Activated CD4-positive, alpha-beta T cell treated with anti-CD3 and anti-CD28 coated beads, Interleukin-2, amount 10 ng/mL, durations not matched to agents 7 days and 5 days (primary cell): ENCODE measurements around the gene B3GAT3. TPM values are rescaled to one million over a fixed set of nuclear protein-coding genes. Genes with fewer than 3 reads are reported as not detected.
A peak's percentile ranks its signal among the peaks of the same experiment; 100 is the strongest.

Experiments used
- CTCF ChIA-PET: fragments of 350-600 bp; sonication (Branson Sonifier 250); formaldehyde crosslinking; loops from one replicate; lab custom pipeline; 2021; ENCODE audit warnings: antibody characterized with exemption; lab: Charles Lee
- POLR2A ChIA-PET: fragments of 350-600 bp; sonication (Branson Sonifier 250); formaldehyde crosslinking; loops from one replicate; lab custom pipeline; 2021; ENCODE audit warnings: antibody characterized with exemption; lab: Charles Lee
- DNase-seq: peaks from one replicate; pipeline ENCODE4 v3.0.0-alpha.2; 2020
- H3K27ac Mint-ChIP-seq: one replicate; pipeline ENCODE4 v1.8.0; 2021; ENCODE audit warnings: mild to moderate bottlenecking, moderate library complexity, mixed read lengths
- H3K27me3 Mint-ChIP-seq: one replicate; pipeline ENCODE4 v1.8.0; 2021; ENCODE audit warnings: mixed read lengths
- H3K36me3 Mint-ChIP-seq: one replicate; pipeline ENCODE4 v1.8.0; 2021; ENCODE audit warnings: low read depth, mixed read lengths
- H3K4me1 Mint-ChIP-seq: one replicate; pipeline ENCODE4 v1.8.0; 2021; ENCODE audit warnings: mixed read lengths
- H3K4me3 Mint-ChIP-seq: one replicate; pipeline ENCODE4 v1.8.0; 2021; ENCODE audit warnings: mild to moderate bottlenecking, moderate library complexity, mixed read lengths
- H3K9me3 Mint-ChIP-seq: one replicate; pipeline ENCODE4 v1.8.0; 2021; ENCODE audit warnings: mixed read lengths
- total RNA-seq, 2 experiments: library from RNA; stranded (reverse); gene quantifications; one replicate each; pipeline ENCODE4 v1.2.3, GENCODE V29; 2021

The B3GAT3 gene
- total RNA-seq, 2 experiments from 2014 or later = 63.4 to 71.1 TPM

DNA sequence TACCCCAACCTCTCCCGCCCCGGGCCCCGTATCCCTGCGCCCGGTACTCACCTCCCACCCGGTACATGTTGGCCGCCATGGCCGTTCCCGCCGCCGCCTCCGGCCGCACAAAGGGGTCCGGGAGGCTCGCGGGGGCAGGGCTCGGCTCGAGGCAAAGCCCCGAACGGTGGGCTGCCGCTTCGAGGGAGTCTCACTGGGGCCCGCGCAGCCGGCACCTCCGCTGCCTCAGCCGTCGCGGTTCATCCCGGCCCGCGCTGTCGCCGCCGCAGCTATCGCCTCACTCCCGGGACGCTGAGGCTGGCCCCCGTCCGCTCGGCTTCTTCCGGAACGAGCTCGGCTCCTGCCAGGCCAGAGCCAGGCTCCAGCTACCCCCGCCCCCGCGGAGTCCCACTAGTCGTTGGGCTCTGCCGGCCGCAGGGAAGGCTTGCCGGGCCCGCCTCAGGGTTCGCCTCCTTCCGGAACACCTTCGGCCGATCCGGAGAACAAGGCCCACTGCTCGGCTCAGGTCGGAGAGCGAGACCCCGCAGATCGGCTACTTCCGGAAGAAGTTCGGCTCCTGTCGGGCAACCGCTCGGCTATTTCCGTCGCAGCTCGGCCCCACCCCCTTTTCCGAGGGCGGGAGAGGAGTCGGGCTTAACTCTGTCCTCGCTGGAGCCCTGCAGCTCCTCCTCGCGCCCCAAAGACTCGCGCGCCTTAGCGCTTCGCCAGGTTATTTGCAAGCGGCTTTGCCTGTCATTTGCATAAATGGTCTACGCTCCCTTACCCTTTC is 20.2 kb downstream of the B3GAT3 start, which contains the start of gene MTA2:
TSS of gene MTA2 (minus strand) at position 494 of the 769 bp plus-strand sequence. CDS start at position 79, 415 bp downstream.
- Mint-ChIP-seq H3K4me1 (peaks cover 56% of the 10 kb centered on the region), H3K27ac (peak within 1 kb of the TSS; percentile 95), H3K9me3 (no peaks in the 10 kb centered on the region), H3K4me3 (peak within 1 kb of the TSS; percentile 85), H3K27me3 (no peaks in the 10 kb centered on the region), H3K36me3 (peaks cover 72% of the 10 kb centered on the region)
- ChIA-PET POLR2A (interaction anchor here (0.5 to 1.9 kb wide), 9 partner anchors 10 to 280 kb away, joined by 3 to 18 read pairs (median 3); partner anchors contain the start of genes C11orf98, CSKMT, EEF1G and SLC3A2), CTCF (interaction anchor here (1.2 to 3.7 kb wide), 8 partner anchors 9 to 177 kb away, joined by 3 to 25 read pairs (median 5); partner anchors contain the start of genes C11orf98, CSKMT, GANAB and ROM1)
- peak; percentile 99 for DNase-seq

DNA sequence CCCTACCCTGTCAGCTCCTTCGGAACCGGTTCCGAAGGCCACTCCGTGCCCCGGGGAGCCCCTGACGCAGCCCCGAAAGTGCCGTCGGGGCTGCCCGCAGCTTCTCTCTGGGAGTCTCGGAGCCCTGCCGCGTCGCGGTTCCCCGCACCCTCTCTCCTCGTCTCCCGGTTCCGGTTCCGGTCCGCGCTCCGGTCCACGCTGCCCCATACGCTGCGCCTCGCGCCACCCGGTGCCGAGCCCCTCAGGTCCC is 20.7 kb downstream of the B3GAT3 start:
- Mint-ChIP-seq H3K4me1 (peaks cover 56% of the 10 kb centered on the region), H3K36me3 (peaks cover 74% of the 10 kb centered on the region), H3K27ac (peak overlapping the region; percentile 95), H3K9me3 (no peaks in the 10 kb centered on the region), H3K4me3 (peak overlapping the region; percentile 85), H3K27me3 (no peaks in the 10 kb centered on the region)
- DNase-seq = peak; percentile 52
- CTCF ChIA-PET = interaction anchor here (0.7 to 3.7 kb wide), 9 partner anchors 9 to 176 kb away, joined by 3 to 25 read pairs (median 4); partner anchors contain the start of genes C11orf98, CSKMT, GANAB and ROM1
- POLR2A ChIA-PET = interaction anchor here (0.9 to 1.9 kb wide), 3 partner anchors 9 to 64 kb away, joined by 3 to 18 read pairs (median 6); partner anchors contain the start of genes C11orf98, CSKMT, EEF1G and TUT1

DNA sequence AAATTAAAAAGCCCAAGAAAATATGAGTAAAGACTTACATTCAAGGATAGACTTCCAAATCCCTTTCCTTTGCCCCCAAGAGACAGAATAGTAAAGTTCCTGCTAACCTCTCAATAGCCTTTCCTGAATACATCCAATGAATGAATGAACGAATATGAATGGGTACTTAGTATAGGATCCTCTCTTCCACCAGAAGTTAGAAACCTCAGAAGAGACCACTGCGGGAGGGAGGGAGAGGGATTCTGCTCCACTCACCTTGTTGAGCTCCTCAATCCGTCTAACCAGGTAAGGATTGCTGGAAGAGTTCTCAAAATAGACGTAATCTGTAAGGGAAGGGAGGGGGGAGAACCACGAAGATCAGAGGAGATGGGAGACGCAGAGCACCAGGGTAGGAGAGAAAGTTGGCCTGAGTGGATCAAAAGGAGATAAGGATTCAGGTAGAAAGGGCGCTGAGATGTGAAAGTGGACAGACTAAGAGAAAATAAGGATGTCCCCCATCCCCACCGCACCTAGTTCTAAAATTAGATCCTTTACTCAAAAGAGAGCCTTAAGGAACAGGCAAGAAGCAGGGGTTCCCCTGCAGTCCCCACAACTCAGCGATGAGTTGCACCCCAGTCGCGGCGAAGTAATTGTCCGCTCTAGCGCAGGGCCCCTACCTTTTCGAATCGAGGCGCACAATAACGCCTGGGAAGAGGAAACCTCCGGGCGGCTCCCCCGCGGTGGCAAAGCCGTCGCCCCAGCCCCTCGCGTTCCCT is 21.2 kb downstream of the B3GAT3 start:
- Mint-ChIP-seq H3K36me3 (peaks cover 75% of the 10 kb centered on the region), H3K4me1 (peaks cover 57% of the 10 kb centered on the region), H3K27me3 (no peaks in the 10 kb centered on the region), H3K27ac (peak overlapping the region; percentile 95), H3K4me3 (peak overlapping the region; percentile 85), H3K9me3 (no peaks in the 10 kb centered on the region)
- ChIA-PET CTCF (interaction anchor here (0.7 to 3.7 kb wide), 8 partner anchors 8 to 176 kb away, joined by 3 to 25 read pairs (median 4); partner anchors contain the start of genes ROM1 and TUT1), POLR2A (interaction anchor here (0.6 to 1.9 kb wide), 2 partner anchors 9 to 71 kb away, joined by 3 to 18 read pairs; partner anchors contain the start of genes LBHD1, TUT1 and UQCC3)
- no peak for DNase-seq

GRCh38 chr11:62599901-62600300 is 21.9 kb downstream of the B3GAT3 start:
- DNase-seq = no peak
- Mint-ChIP-seq H3K36me3 (peaks cover 77% of the 10 kb centered on the region), H3K27me3 (no peaks in the 10 kb centered on the region), H3K27ac (peak overlapping the region; percentile 95), H3K4me1 (peaks cover 57% of the 10 kb centered on the region), H3K4me3 (peak overlapping the region; percentile 85), H3K9me3 (no peaks in the 10 kb centered on the region)
- CTCF ChIA-PET = interaction anchor here (0.8 to 3.7 kb wide), 12 partner anchors 8 to 175 kb away, joined by 3 to 25 read pairs (median 4); partner anchors contain the start of genes LRRN4CL and TUT1
- POLR2A ChIA-PET = interaction anchor here (0.6 to 1.3 kb wide), 4 partner anchors 9 to 254 kb away, joined by 3 to 7 read pairs (median 3); partner anchors contain the start of genes C11orf98, CSKMT, LBHD1 and TUT1

GRCh38 chr11:62599069-62599696 is 22.6 kb downstream of the B3GAT3 start:
- Mint-ChIP-seq H3K27me3 (no peaks in the 10 kb centered on the region), H3K36me3 (peaks cover 83% of the 10 kb centered on the region), H3K4me3 (peak overlapping the region; percentile 85), H3K4me1 (peaks cover 60% of the 10 kb centered on the region), H3K9me3 (no peaks in the 10 kb centered on the region), H3K27ac (peak overlapping the region; percentile 95)
- DNase-seq = peak; percentile 99
- POLR2A ChIA-PET = interaction anchor here (0.5 to 1.3 kb wide), 4 partner anchors 8 to 255 kb away, joined by 3 to 7 read pairs (median 4); partner anchors contain the start of genes C11orf98, CSKMT and TUT1
- CTCF ChIA-PET = interaction anchor here (0.8 to 3.7 kb wide), 11 partner anchors 9 to 175 kb away, joined by 3 to 25 read pairs (median 3); partner anchors contain the start of genes C11orf98, CSKMT and LRRN4CL

DNA sequence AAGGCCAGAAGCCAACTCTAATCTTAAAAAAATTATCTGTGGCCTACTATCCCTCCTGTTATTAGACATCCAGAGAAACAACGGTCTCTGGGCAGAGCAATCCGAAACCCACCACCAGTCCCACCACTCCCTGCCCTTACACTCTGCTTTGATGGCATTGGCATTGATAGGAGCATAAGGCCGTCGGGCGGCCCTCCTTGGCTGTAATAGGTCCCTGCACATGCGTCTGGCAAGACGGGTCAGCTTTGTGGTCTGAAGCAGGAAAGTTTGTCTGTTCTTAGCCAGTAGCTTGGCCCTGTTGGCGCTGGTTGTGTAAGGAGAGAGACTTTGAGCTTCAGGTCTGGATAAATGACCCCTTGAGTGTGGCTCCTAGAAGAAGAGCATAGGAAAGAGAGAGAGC is 26.7 kb downstream of the B3GAT3 start:
- peaks cover 74% of the 10 kb centered on the region for H3K4me1 Mint-ChIP-seq
- CTCF ChIA-PET = interaction anchor here (0.6 to 4.5 kb wide), 5 partner anchors 16 to 144 kb away, joined by 3 to 25 read pairs (median 3); partner anchors contain the start of gene AHNAK
- no peak for DNase-seq
- POLR2A ChIA-PET = no interaction called here
- H3K27me3 Mint-ChIP-seq = no peaks in the 10 kb centered on the region
- H3K4me3 Mint-ChIP-seq = no peak overlapping the region
- H3K36me3 Mint-ChIP-seq = peaks cover 73% of the 10 kb centered on the region
- peak overlapping the region; percentile 43 for H3K27ac Mint-ChIP-seq
- H3K9me3 Mint-ChIP-seq = no peaks in the 10 kb centered on the region

- peak overlapping the region; percentile 87 for H3K27ac Mint-ChIP-seq
- no peaks in the 10 kb centered on the region for H3K27me3 Mint-ChIP-seq
These were observed 28.2 kb downstream of the B3GAT3 start for GRCh38 chr11:62593434-62594044.

DNA sequence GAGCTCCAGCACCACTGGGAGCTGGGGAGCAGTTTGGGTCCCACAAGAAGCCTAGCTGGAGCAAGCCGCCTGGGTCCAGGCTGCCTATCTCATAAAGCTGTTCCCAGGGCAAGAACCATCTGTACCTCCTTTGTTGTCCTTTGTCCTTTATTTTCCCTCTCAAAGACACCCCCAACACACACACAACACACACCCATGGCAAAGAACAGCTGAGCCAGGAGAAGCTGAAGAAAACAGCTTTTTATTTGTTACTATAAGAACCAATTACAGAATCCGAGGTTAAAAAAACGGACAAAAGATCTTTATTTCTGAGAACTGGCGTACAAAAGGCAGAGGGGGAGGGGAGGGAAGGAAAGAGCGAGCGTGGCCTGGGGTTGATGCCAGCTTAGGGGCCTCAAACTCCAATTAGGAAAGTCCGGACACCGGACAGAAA is 28.8 kb downstream of the B3GAT3 start:
- Mint-ChIP-seq H3K9me3 (no peaks in the 10 kb centered on the region), H3K4me3 (no peak overlapping the region), H3K36me3 (peaks cover 58% of the 10 kb centered on the region), H3K27ac (peak overlapping the region; percentile 95), H3K4me1 (peaks cover 67% of the 10 kb centered on the region), H3K27me3 (no peaks in the 10 kb centered on the region)
- DNase-seq = no peak
- CTCF ChIA-PET = interaction anchor here (0.6 to 4.5 kb wide), 16 partner anchors 8 to 194 kb away, joined by 3 to 25 read pairs (median 6); partner anchors contain the start of genes B3GAT3, C11orf98, CSKMT and EEF1G
- POLR2A ChIA-PET = interaction anchor here (0.6 to 2.5 kb wide), 4 partner anchors 8 to 758 kb away, joined by 3 to 18 read pairs (median 4); partner anchors contain the start of gene MTA2

More at GRCh38 chr11:62593434-62594044, 28.2 kb downstream of the B3GAT3 start:
- peaks cover 73% of the 10 kb centered on the region for H3K4me1 Mint-ChIP-seq
- peak; percentile 90 for DNase-seq
- peak overlapping the region; percentile 58 for H3K4me3 Mint-ChIP-seq
- POLR2A ChIA-PET = interaction anchor here (0.6 kb wide), 2 partner anchors 29 to 758 kb away, joined by 3 to 4 read pairs; no protein-coding TSS in a partner anchor
- H3K9me3 Mint-ChIP-seq = no peaks in the 10 kb centered on the region
- CTCF ChIA-PET = interaction anchor here (0.6 to 4.5 kb wide), 17 partner anchors 8 to 288 kb away, joined by 3 to 25 read pairs (median 4); partner anchors contain the start of genes AHNAK, B3GAT3, EEF1G and MTA2
- peaks cover 63% of the 10 kb centered on the region for H3K36me3 Mint-ChIP-seq

DNA sequence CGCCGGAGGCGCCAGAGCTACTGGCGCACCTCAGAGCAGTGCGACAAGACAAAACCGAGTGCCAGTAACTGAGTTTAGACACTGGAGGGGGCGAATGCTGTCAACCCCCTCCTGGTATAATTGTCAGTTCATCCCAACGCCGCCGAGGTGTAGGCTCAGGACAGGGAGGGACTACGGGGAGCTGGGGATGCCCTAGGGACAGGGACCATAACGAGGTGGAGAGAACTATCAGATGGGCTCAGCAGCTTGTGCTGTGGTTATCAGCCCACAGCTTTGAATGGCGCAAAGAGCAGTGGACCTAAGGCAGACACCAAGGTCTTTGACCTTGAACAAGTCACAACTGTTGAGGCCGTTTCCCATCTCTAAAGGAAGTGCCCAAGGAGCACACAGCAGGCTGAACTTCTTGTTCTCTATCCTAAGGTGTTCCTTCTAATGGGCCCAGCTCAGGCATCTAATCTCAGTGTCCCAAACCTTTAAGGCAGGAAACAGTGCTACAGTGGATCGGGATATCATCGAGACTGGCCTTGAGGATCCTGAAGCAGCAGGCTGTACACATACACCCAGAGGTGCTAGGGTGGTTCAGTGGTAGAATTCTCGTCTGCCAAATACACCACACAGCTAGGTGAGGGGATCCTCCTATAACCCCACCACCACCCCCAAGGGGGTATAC is 29.5 kb downstream of the B3GAT3 start:
- DNase-seq = no peak
- Mint-ChIP-seq H3K4me3 (peak overlapping the region; percentile 97), H3K9me3 (no peaks in the 10 kb centered on the region), H3K27me3 (no peaks in the 10 kb centered on the region), H3K27ac (peak overlapping the region; percentile 95), H3K36me3 (peaks cover 54% of the 10 kb centered on the region), H3K4me1 (peaks cover 62% of the 10 kb centered on the region)
- CTCF ChIA-PET = interaction anchor here (0.6 to 4.5 kb wide), 36 partner anchors 9 to 240 kb away, joined by 3 to 25 read pairs (median 4); partner anchors contain the start of genes B3GAT3, C11orf98, CSKMT and EEF1G
- POLR2A ChIA-PET = interaction anchor here (0.6 to 2.5 kb wide), 12 partner anchors 9 to 249 kb away, joined by 3 to 18 read pairs (median 6); partner anchors contain the start of genes B3GAT3, C11orf98, CSKMT and EEF1G

DNA sequence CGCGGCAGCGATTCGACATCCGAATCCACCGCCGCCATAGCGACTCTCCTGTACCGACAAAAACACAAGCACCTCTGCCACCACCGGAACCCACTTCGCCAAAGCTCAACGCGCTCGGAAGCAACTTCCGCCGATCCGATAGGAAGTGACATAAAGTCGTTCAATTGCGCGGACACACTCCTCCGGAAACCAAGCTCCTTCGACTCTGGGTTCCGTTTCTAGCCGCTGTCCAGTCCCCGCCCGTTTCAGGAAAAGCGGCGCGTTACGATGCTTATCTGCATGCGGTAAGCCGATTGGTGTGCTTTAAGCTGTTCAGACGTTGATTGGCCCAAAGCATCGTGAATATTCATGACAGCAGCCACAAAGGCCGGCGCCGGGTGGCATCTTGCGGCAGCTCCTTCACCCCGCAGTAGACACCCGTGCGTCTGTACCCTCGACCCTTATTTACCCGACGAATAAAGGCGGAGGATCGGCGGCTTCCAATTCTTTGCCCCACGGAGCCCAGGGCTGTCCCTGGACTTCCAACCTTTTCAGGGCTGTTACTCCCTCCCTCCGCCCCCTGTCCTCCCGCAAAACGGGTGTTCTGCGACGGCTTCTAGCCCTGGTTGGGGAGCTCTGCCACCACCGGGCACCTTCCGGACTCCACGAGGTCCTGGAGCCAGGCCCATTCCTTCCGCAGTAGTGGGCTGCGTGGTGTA is 30.2 kb downstream of the B3GAT3 start, which contains the start of gene TUT1:
TSS of gene TUT1 (minus strand) at position 76 of the 698 bp plus-strand sequence. CDS start at position 38, 38 bp downstream.
- Mint-ChIP-seq H3K36me3 (peaks cover 48% of the 10 kb centered on the region), H3K9me3 (no peaks in the 10 kb centered on the region), H3K27me3 (no peaks in the 10 kb centered on the region), H3K4me1 (peaks cover 58% of the 10 kb centered on the region), H3K4me3 (peak within 1 kb of the TSS; percentile 97), H3K27ac (peak within 1 kb of the TSS; percentile 95)
- peak; percentile 98 for DNase-seq
- POLR2A ChIA-PET = interaction anchor here (0.6 to 2.5 kb wide), 16 partner anchors 8 to 250 kb away, joined by 3 to 18 read pairs (median 6); partner anchors contain the start of genes B3GAT3, C11orf98, CSKMT and EEF1G
- CTCF ChIA-PET = interaction anchor here (0.6 to 4.5 kb wide), 38 partner anchors 9 to 241 kb away, joined by 3 to 25 read pairs (median 4); partner anchors contain the start of genes B3GAT3, C11orf98, CSKMT and HNRNPUL2
